PC-3 (cell line): ENCODE data around the gene OPRPN. TPM values are rescaled to one million over a fixed set of nuclear protein-coding genes. Genes with fewer than 3 reads are reported as not detected.

Experiments
- ATAC-seq: fragments of 200-7000 bp; cut with Tn5 transposase; 2 replicates; pipeline ENCODE4 v1.9.1; 2020; ENCODE audit warnings: mild to moderate bottlenecking, moderate library complexity
- BruUV-seq: library from RNA; stranded (reverse); fragments of 400-500 nt; replicated peaks from 2 replicates; lab custom pipeline; 2021; lab: Mats Ljungman, UMichigan
- CTCF ChIA-PET: fragments of 300-600 bp; sonication (Branson Sonifier 250); formaldehyde crosslinking; loops from one replicate; lab custom pipeline; 2022; ENCODE audit warnings: antibody characterized with exemption; lab: Charles Lee
- POLR2A ChIA-PET: fragments of 300-600 bp; sonication (Branson Sonifier 250); formaldehyde crosslinking; loops from one replicate; lab custom pipeline; 2022; ENCODE audit warnings: antibody characterized with exemption; ENCODE audit not compliant: unreplicated experiment; lab: Charles Lee
- DNase-seq: peaks from one replicate; pipeline ENCODE4 v3.0.0-alpha.2; 2015
- H2AFZ ChIP-seq: fragments of 300-600 bp; sonication (generic); 2 replicates; pipeline ENCODE4 v1.6.0; 2016; ENCODE audit warnings: antibody characterized with exemption, low read length
- H3F3A ChIP-seq: fragments of 300-600 bp; sonication (generic); one replicate; pipeline ENCODE4 v1.6.0; 2017; ENCODE audit warnings: antibody characterized with exemption, low read length, control low read depth, mild to moderate bottlenecking; ENCODE audit not compliant: unreplicated experiment
- H3K27ac ChIP-seq: fragments of 300-600 bp; sonication (generic); 2 replicates; pipeline ENCODE4 v1.5.1; 2016; ENCODE audit warnings: mild to moderate bottlenecking, low read length
- H3K27me3 ChIP-seq: fragments of 300-600 bp; sonication (generic); 2 replicates; pipeline ENCODE4 v1.6.1; 2016; ENCODE audit warnings: low read length, mixed read lengths
- H3K36me3 ChIP-seq: fragments of 300-600 bp; sonication (generic); 2 replicates; pipeline ENCODE4 v1.6.1; 2016; ENCODE audit warnings: low read depth, mixed run types, low read length, mixed read lengths
- H3K4me1 ChIP-seq: fragments of 300-600 bp; sonication (generic); 2 replicates; pipeline ENCODE4 v1.5.1; 2016; ENCODE audit warnings: low read length; ENCODE audit not compliant: insufficient read depth
- H3K4me2 ChIP-seq: fragments of 300-600 bp; sonication (generic); 2 replicates; pipeline ENCODE4 v1.6.0; 2016; ENCODE audit warnings: low read length
- H3K4me3 ChIP-seq: fragments of 300-600 bp; sonication (generic); 2 replicates; pipeline ENCODE4 v1.5.1; 2016; ENCODE audit warnings: mild to moderate bottlenecking, low read length, mixed read lengths
- H3K79me2 ChIP-seq: fragments of 300-600 bp; sonication (generic); 2 replicates; pipeline ENCODE4 v1.6.1; 2017; ENCODE audit warnings: low read length, mixed read lengths
- H3K9ac ChIP-seq: fragments of 300-600 bp; sonication (generic); 2 replicates; pipeline ENCODE4 v1.6.0; 2016; ENCODE audit warnings: mild to moderate bottlenecking, low read length
- H3K9me2 ChIP-seq: fragments of 300-600 bp; sonication (generic); replicated peaks from 2 replicates; pipeline ENCODE4 v1.6.1; 2016; ENCODE audit warnings: mixed run types, low read length, mixed read lengths
- H3K9me3 ChIP-seq: fragments of 300-600 bp; sonication (generic); 2 replicates; pipeline ENCODE4 v1.6.1; 2016; ENCODE audit warnings: low read length, mixed read lengths
- H4K20me1 ChIP-seq: fragments of 300-600 bp; sonication (generic); 2 replicates; pipeline ENCODE4 v1.6.1; 2016; ENCODE audit warnings: low read length, mixed read lengths
- CTCF ChIP-seq: fragments of 300-600 bp; sonication (generic); conservative IDR thresholded peaks from 2 replicates; pipeline ENCODE4 v1.5.1; 2017; ENCODE audit warnings: antibody characterized with exemption, low read depth, mild to moderate bottlenecking, low read length
- EZH2 ChIP-seq: fragments of 300-600 bp; sonication (generic); IDR thresholded peaks from one replicate; pipeline ENCODE4 v1.6.1; 2017; ENCODE audit warnings: antibody characterized with exemption, mild to moderate bottlenecking, low read length; ENCODE audit not compliant: unreplicated experiment
- EZH2phosphoT487 ChIP-seq: fragments of 300-600 bp; sonication (generic); IDR thresholded peaks from 2 replicates; pipeline ENCODE4 v1.6.1; 2018; ENCODE audit warnings: mild to moderate bottlenecking, antibody characterized with exemption, low read length, borderline replicate concordance
- intact Hi-C: fragments of 100-400 bp; cut with micrococcal nuclease; formaldehyde crosslinking; loops from 2 replicates; pipeline ENCODE4 v1.9.0; 2023
- total RNA-seq: library from RNA; depleted of rRNA; stranded (reverse); fragments of >200 nt; gene quantifications from 2 replicates; pipeline ENCODE4 v1.2.3, GENCODE V29; 2014; rRNA removed

The OPRPN gene
- total RNA-seq, 1 experiment from 2014 or later = not detected

GRCh38 chr4:70452946-70453345 is 55.2 kb downstream of the OPRPN start:
- peaks cover 7% of the 10 kb centered on the region; the same call in 1 of the 2 replicates for H3K27me3 ChIP-seq
- no peaks in the 10 kb centered on the region for H4K20me1 ChIP-seq
- H3K4me2 ChIP-seq = no peak overlapping the region
- H3K4me1 ChIP-seq = no peaks in the 10 kb centered on the region
- CTCF ChIA-PET = no interaction called here
- H3K36me3 ChIP-seq = no peaks in the 10 kb centered on the region
- no peak for ATAC-seq
- H3K4me3 ChIP-seq = no peak overlapping the region
- H3F3A ChIP-seq = no peaks in the 10 kb centered on the region
- DNase-seq = no peak
- POLR2A ChIA-PET = interaction anchor here (0.6 kb wide), 1 partner anchor 180 kb away, joined by 3 read pairs; no protein-coding TSS in a partner anchor
- H3K9ac ChIP-seq = no peak overlapping the region
- no peaks in the 10 kb centered on the region for H3K9me3 ChIP-seq
- H3K27ac ChIP-seq = no peak overlapping the region
- H3K79me2 ChIP-seq = no peaks in the 10 kb centered on the region
- no TSS peak for BruUV-seq
- H3K9me2 ChIP-seq = no peaks in the 10 kb centered on the region; the same call in 1 of the 2 replicates
- no peak overlapping the region for H2AFZ ChIP-seq
- TF ChIP-seq EZH2 (no peak), EZH2phosphoT487 (no peak), CTCF (no peak)
- intact Hi-C loops = no loop called here

Other genes starting within 250 kb of the OPRPN start
- not detected in 2 replicates for gene PRR27, start 243.7 kb upstream of the OPRPN start, total RNA-seq
- gene ODAM, start 202.2 kb upstream of the OPRPN start, total RNA-seq = not detected in 2 replicates
- not detected in 2 replicates for gene FDCSP, start 171.8 kb upstream of the OPRPN start, total RNA-seq
- gene CSN3, start 155.3 kb upstream of the OPRPN start, total RNA-seq = not detected in 2 replicates
- not detected in 2 replicates for gene CABS1, start 63.0 kb upstream of the OPRPN start, total RNA-seq
- not detected in 2 replicates for gene SMR3A, start 37.2 kb upstream of the OPRPN start, total RNA-seq
- not detected in 2 replicates for gene SMR3B, start 14.8 kb upstream of the OPRPN start, total RNA-seq
- gene MUC7, start 74.3 kb downstream of the OPRPN start, total RNA-seq = 0.04 TPM in 1 of 2 replicates, not detected in the other
- 0.40 TPM in 1 of 2 replicates, not detected in the other for gene AMTN, start 120.6 kb downstream of the OPRPN start, total RNA-seq
- gene AMBN, start 194.3 kb downstream of the OPRPN start, total RNA-seq = not detected in 2 replicates
- not detected in 2 replicates for gene ENAM, start 230.8 kb downstream of the OPRPN start, total RNA-seq